Peyer's patch (tissue), 4 donors: ENCODE data around the gene TMEM88.

ENCODE experiments used
- CTCF ChIP-seq, 6 experiments: fragments of 450-650 bp in 4 of 6; fragments of 200-600 bp in 2 of 6; sonication (generic) in 1 of 6; IDR thresholded peaks; one replicate each; pipeline ENCODE4 v1.5.1; 2017 to 2019; ENCODE audit warnings: antibody characterized with exemption in 6 of 6, mild to moderate bottlenecking in 3 of 6, moderate library complexity in 1 of 6
- POLR2A ChIP-seq, 2 donors: fragments of 450-650 bp; IDR thresholded peaks; one replicate each; pipeline ENCODE4 v1.5.1; 2017; ENCODE audit warnings: antibody characterized with exemption in 2 of 2, mild to moderate bottlenecking in 2 of 2, moderate library complexity in 2 of 2

- TF ChIP-seq CTCF (IDR thresholded peaks at IDR 0.05) = no peak
- no peak for TF ChIP-seq POLR2A (IDR thresholded peaks at IDR 0.05)
Measured at GRCh38 chr17:7848739-7849129, 6.1 kb upstream of the TMEM88 start.
